Stimulated activated CD4-positive, alpha-beta T cell treated with anti-CD3 and anti-CD28 coated beads, TNF-alpha, amount 100 ng/mL, for 48 hours (primary cell): Measurements from ENCODE around the gene AIPL1.
A peak's percentile ranks its signal among the peaks of the same experiment; 100 is the strongest.

Experiments used
- DNase-seq, 3 donors: peaks; one replicate each; pipeline ENCODE4 v3.0.0-alpha.2; 2020; ENCODE audit warnings: low read depth in 3 of 3

The AIPL1 gene

GRCh38 chr17:6374761-6375312 lies 60.1 kb downstream of the AIPL1 start:
- DNase-seq: peak; percentile 46 to 74 (median 54)

DNA sequence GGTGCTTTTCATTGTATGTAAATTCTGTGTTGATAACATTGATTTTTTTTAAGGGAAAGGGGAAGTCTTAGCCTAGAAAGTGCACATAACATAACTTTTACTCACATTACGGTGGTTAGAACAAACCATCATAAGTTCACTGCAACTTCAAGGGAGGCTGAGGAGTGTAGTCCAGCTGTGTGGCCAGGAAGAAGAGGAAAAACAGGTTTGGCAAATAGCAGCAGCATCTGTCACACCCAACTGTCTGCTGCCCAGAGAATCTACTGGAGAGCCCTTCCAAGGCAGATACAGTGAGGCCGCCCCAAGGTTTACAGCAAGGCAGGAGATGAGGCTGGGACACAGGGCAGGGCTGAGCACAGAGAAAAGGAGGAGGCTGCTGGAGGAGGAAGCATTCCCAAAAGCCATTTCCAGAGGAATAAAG lies 60.6 kb downstream of the AIPL1 start:
- DNase-seq: peak in 1 of 3 donors; percentile 8
